HUES64 (cell line): ENCODE results near the gene LRRC2.

ENCODE experiments used
- H3K27ac ChIP-seq: 2 replicates; pipeline ENCODE4 v1.7.0; 2013; ENCODE audit warnings: low read depth, low read length, inconsistent platforms
- H3K27me3 ChIP-seq: 2 replicates; pipeline ENCODE4 v1.6.1; 2013; ENCODE audit warnings: mild to moderate bottlenecking, low read length; ENCODE audit not compliant: insufficient read depth
- H3K36me3 ChIP-seq: 2 replicates; pipeline ENCODE4 v1.6.1; 2013; ENCODE audit warnings: mild to moderate bottlenecking, low read length; ENCODE audit not compliant: insufficient read depth
- H3K4me1 ChIP-seq: 2 replicates; pipeline ENCODE4 v1.6.1; 2013; ENCODE audit warnings: mild to moderate bottlenecking, low read length, moderate library complexity; ENCODE audit not compliant: insufficient read depth
- H3K4me3 ChIP-seq: 2 replicates; pipeline ENCODE4 v1.5.1; 2013; ENCODE audit warnings: mild to moderate bottlenecking, low read length, moderate library complexity
- H3K9ac ChIP-seq: 2 replicates; pipeline ENCODE4 v1.6.1; 2013; ENCODE audit warnings: mild to moderate bottlenecking, low read depth, low read length
- H3K9me3 ChIP-seq: 2 replicates; pipeline ENCODE4 v1.6.1; 2013; ENCODE audit warnings: low read depth, low read length; ENCODE audit not compliant: insufficient read depth
- WGBS: fragments of 150-250, 120-280 bp; methylation state at CpG from one replicate; pipeline ENCODE4 v1.1.7; 2013; ENCODE audit warnings: missing lambda C conversion rate; 5-methylcytosine and 5-hydroxymethylcytosine counted together

The LRRC2 gene

DNA sequence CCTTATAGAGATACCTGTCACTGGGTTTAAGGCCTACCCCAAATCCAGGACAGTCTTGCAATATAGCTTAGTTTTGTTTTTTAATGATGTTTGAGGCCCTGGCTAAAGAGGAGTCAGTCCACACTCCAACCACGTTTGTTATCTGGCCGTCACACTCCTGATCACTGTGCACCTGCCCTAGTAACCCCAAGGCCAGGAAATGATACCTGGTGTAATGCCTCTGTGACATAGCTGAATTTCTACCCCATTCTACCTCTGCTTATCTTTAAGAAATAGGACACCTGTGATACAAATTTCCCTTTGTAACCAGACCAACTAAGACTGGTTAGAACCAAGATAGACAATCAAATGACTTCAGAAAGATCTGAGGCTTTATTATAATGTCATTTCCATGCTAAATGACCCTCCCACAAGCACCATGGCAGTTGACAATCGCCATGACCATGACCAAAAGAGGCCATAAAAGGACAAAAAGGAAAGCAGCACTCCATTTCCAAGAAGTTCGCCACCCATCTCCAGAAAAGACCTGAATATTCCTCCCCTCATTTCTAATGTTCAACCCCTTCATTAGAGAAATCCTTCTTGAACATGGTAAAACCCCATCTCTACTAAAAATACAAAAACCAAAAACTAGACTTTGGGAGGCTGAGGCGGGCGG is 73.1 kb downstream of the LRRC2 start:
- H3K4me3 ChIP-seq: no peak overlapping the region
- peaks cover 28% of the 10 kb centered on the region for H3K4me1 ChIP-seq
- H3K9ac ChIP-seq: no peak overlapping the region
- WGBS: 96% methylated on average over 6 of the region's 6 CpGs
- H3K27ac ChIP-seq: no peak overlapping the region
- 0 out of 2 replicates have a peak, but pooled peaks cover 5% of the 10 kb centered on the region for H3K9me3 ChIP-seq
- H3K27me3 ChIP-seq: 0 out of 2 replicates have a peak, but pooled peaks cover 9% of the 10 kb centered on the region
- H3K36me3 ChIP-seq: no peaks in the 10 kb centered on the region

DNA sequence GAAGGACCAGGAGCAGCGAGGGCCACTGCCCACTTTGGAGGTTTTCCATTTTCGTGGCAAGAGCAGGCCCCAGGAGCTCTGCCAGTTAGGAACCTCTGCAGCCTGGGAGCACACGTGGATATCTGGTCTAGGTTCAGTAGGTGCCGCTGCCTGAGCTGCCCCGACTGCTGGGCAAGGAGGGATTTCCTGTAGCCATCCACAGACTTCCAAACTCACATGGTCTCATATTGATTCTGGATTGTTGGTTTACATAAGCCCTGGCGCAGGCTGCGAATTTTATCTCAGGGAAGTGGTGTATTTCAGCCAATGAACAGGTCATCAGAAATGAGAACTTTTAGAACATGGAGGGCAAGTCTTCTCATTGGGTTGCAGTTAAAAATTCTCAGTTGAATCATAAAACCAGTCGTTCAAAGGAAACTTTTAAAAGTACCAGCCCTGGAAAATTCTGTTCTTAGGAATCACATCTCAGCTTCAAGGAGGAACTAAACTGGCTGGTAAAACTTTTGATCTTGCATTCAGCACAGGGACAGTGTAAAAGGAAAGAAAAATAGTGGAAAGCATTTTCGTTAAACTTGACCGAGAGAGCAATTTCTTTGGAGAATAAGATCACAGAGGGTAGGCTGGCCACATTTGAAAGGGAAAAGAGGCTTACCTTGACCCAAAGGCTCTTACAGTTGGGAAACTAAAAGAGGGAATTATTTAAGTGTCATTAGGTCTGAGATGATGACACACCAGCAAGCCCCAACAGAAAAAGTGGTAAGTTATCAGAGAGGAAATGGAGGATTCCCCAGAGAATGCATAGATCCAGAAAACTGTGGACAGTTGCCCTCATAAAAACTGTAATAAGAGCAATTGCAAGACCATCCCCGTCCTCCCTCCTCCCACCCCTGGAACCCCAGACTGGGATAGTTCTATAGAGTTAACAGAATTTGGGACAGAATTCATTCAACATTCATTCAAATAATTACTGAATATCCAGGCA is 74.7 kb downstream of the LRRC2 start:
- Histone ChIP-seq H3K4me3 (no peak overlapping the region), H3K27me3 (0 out of 2 replicates have a peak, but pooled peaks cover 9% of the 10 kb centered on the region), H3K4me1 (peaks cover 22% of the 10 kb centered on the region), H3K36me3 (no peaks in the 10 kb centered on the region), H3K9me3 (0 out of 2 replicates have a peak, but pooled peaks cover 5% of the 10 kb centered on the region), H3K9ac (no peak overlapping the region), H3K27ac (no peak overlapping the region)
- 89% methylated on average over 10 of the region's 11 CpGs for WGBS

DNA sequence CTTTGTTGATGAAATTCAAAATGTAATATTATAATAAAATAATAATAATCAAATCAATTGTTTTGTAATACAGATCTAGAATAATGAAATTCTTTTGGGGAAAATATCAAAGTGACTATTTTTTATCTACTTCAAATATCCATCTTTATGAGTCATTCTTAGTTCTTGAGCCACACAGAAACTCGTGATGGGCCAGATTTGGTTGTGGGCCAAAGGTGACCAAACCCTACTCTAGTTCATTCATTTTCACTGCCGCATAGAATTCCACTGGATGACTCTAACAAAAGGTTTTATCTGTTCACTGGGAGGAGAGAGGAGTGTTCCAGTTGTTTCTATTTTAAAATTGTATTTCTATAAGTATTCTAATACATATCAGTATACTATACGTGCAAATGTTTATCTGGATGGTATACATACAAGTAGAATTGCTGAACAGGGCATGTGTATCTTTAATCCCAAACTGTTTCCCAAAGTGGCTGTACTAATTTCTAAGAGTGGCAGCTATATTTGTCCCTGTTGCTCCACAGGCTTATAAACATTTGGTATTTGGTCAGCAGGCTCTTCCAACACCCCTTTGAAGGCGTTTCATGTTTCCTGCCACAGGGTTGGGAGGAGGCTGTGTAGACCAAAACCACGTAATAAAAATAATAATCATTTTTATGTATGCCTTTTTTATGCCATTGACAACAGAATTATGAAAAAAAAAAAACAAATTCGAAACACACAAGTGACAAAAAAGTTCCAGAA is 75.6 kb downstream of the LRRC2 start:
- Histone ChIP-seq H3K4me1 (peaks cover 15% of the 10 kb centered on the region), H3K36me3 (no peaks in the 10 kb centered on the region), H3K9ac (no peak overlapping the region), H3K4me3 (no peak overlapping the region), H3K27me3 (0 out of 2 replicates have a peak, but pooled peaks cover 9% of the 10 kb centered on the region), H3K27ac (no peak overlapping the region), H3K9me3 (0 out of 2 replicates have a peak, but pooled peaks cover 5% of the 10 kb centered on the region)
- WGBS: 83% methylated on average over 5 of the region's 6 CpGs

DNA sequence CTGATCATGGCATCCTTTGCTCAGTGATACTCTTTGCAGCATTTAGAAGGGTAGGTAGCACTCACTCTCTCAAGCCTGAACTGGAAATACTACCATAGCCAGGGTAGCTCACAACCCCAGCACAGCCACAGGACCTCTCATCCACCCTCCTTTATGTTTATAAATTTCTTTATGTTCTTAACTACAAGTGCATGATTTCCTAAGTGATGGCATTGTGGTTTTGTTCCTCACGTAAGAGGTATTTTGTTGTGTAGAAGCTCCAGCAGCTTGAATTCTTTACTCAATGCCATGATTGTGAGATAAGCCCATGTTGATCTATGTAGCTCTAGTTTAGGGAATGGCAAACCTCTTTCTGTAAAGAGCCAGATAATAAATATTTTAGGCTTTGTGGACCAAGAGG is 76.2 kb downstream of the LRRC2 start:
- Histone ChIP-seq H3K9ac (no peak overlapping the region), H3K27ac (no peak overlapping the region)

DNA sequence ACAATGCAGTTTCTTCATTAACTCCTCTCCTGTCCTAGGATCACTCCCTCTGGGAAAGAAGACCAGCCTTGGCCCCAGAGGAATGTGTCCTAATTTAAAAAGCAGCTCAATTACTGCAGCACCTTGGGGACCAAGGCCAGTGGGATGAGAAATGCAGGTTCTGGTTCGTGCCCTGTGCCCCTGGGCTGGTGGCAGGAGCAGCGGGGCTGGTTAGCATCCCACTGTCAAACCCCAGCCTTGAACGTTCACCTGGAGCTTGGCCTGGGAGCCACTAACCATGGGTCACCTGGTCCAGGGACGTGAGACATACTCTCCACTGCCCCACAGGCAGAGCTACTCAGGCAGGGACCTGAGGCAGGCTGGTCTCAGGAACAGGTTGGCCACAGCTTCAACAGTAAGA is 76.7 kb downstream of the LRRC2 start:
- H3K36me3 ChIP-seq: no peaks in the 10 kb centered on the region
- 88% methylated on average over 4 of the region's 4 CpGs for WGBS
- H3K9ac ChIP-seq: no peak overlapping the region
- peaks cover 15% of the 10 kb centered on the region for H3K4me1 ChIP-seq
- no peak overlapping the region for H3K27ac ChIP-seq
- H3K27me3 ChIP-seq: 0 out of 2 replicates have a peak, but pooled peaks cover 9% of the 10 kb centered on the region
- 0 out of 2 replicates have a peak, but pooled peaks cover 5% of the 10 kb centered on the region for H3K9me3 ChIP-seq
- no peak overlapping the region for H3K4me3 ChIP-seq

More for the DNA sequence above, 76.2 kb downstream of the LRRC2 start:
- Histone ChIP-seq H3K9me3 (0 out of 2 replicates have a peak, but pooled peaks cover 5% of the 10 kb centered on the region), H3K4me3 (no peak overlapping the region), H3K27me3 (0 out of 2 replicates have a peak, but pooled peaks cover 9% of the 10 kb centered on the region), H3K36me3 (no peaks in the 10 kb centered on the region), H3K4me1 (peaks cover 15% of the 10 kb centered on the region)
- WGBS: 95% methylated on average over 1 of the region's 1 CpG

DNA sequence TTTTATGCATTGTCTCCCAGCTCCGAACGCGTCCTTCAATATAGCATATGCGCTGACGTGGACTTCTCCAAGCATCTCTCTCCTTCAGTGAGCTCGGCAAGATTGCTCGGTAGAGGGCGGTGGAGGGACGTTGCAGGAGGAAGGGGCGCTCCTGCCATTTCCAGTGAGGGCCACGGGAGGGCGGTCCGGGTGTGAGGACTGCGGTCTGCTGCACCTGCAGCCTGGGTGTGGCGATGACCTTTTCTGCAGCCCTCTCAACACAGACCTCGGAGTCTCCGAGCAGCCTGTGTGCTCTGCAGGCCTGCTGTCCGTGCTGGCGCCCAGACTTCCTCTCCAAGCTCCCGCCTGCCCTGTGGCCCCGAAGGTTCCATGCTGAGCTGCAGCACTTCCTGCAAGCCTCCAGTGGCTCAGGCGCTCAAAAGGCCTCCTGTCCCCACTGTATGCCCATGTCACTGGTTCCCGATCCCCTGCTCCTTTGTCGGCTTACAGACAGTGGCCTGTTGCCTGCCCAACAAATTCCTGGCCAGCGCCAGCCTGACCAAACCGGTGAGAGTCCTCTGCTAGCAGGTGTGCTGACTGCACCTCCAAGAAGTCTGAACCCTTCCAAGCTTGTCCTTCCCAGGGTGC is 77.3 kb downstream of the LRRC2 start:
- no peak overlapping the region for H3K4me3 ChIP-seq
- H3K27ac ChIP-seq: no peak overlapping the region
- H3K9me3 ChIP-seq: 0 out of 2 replicates have a peak, but pooled peaks cover 5% of the 10 kb centered on the region
- H3K36me3 ChIP-seq: no peaks in the 10 kb centered on the region
- WGBS: 17% methylated on average over 26 of the region's 26 CpGs
- H3K27me3 ChIP-seq: 0 out of 2 replicates have a peak, but pooled peaks cover 9% of the 10 kb centered on the region
- H3K9ac ChIP-seq: no peak overlapping the region
- H3K4me1 ChIP-seq: peaks cover 15% of the 10 kb centered on the region

DNA sequence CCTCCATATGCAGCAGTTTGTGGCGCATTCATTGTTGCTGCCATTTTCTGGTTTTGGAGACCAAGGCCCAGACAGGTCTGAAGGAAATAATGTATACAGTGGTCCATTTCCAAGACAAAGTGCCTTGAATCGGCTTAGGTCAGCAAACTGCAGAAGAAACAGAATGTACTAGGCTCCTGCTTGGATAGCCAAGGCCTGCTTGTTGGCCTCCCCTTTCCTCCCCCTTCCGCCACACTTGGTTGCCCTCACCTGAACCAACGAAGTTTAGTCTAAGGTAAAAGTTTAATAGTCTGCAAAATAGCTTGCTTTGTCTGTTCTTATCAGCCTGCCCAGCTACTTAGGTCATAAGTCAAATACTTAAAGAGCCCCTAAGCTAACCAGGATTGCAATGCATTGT is 80.3 kb downstream of the LRRC2 start:
- no peaks in the 10 kb centered on the region for H3K9me3 ChIP-seq
- no peak overlapping the region for H3K4me3 ChIP-seq
- 97% methylated on average over 4 of the region's 4 CpGs for WGBS
- no peak overlapping the region for H3K9ac ChIP-seq
- H3K27ac ChIP-seq: no peak overlapping the region
- no peaks in the 10 kb centered on the region for H3K36me3 ChIP-seq
- 0 out of 2 replicates have a peak, but pooled peaks cover 9% of the 10 kb centered on the region for H3K27me3 ChIP-seq
- peaks cover 8% of the 10 kb centered on the region for H3K4me1 ChIP-seq

DNA sequence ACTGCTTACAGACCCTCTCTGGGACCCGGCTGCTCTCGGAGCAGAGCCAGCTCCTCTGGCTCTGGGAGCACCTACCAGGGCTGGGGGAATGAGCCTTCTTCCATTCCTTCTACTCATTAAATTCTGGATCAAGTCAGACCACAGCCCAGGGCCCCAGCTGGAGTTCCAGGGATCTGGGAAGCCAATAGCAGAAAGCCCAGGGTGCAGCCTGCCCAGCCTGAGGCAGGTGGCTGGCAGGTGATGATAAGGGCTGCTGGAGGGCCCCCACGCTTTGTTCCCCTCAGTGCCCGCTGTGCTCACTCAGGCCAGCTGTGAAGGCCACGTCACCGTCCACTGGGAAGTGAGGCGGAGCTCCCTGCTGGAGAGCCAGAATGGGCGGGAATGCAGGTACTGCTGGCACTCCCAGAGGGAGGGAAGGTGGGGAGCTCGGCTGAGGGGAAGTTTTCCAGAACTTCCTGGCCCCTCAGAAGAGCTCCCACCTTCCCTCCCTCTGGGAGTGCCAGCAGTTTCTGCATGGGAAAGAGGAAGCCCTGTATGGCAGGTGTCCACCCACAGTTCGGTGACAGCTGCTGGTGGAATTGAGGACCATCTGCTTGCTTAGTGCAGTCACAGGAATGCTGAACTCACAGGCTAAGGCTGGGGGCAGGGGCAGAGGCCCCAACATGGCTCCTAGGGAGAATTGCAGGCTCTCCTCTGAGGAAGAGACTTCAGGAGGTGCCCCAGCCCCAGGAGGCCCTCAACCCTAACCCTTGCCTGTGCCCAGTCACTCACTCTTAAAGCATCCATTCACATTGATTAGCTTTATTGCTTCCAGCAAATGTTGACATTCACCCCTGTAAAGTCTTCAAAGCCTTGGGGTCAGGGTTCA is 81.0 kb downstream of the LRRC2 start:
- Histone ChIP-seq H3K4me1 (peaks cover 8% of the 10 kb centered on the region), H3K9ac (no peak overlapping the region), H3K9me3 (no peaks in the 10 kb centered on the region), H3K36me3 (no peaks in the 10 kb centered on the region), H3K27ac (no peak overlapping the region), H3K4me3 (no peak overlapping the region), H3K27me3 (0 out of 2 replicates have a peak, but pooled peaks cover 9% of the 10 kb centered on the region)
- 50% methylated on average over 10 of the region's 10 CpGs for WGBS

DNA sequence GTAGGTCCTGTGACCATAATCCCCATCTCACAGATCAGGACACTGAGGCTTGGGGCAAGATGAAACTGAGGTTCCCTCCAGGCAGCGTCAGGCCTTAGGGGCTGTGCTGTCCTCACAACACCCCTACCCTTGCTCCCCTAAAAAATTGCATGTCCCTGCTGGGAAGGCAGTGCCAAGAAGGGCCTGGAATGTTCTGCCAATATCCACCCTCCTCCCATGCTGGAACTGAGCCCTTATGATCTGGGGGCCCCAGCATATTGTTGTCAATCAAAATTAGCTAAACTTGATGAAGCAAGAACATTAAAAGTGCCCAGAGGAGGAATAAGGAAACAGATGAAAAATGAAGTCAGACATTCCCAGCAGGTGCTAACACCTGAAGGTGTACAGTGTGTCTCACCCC is 81.7 kb downstream of the LRRC2 start:
- H3K4me3 ChIP-seq: no peak overlapping the region
- H3K4me1 ChIP-seq: peaks cover 5% of the 10 kb centered on the region
- no peaks in the 10 kb centered on the region for H3K9me3 ChIP-seq
- WGBS: 88% methylated on average over 1 of the region's 1 CpG
- H3K36me3 ChIP-seq: no peaks in the 10 kb centered on the region
- H3K27ac ChIP-seq: no peak overlapping the region
- 0 out of 2 replicates have a peak, but pooled peaks cover 4% of the 10 kb centered on the region for H3K27me3 ChIP-seq
- H3K9ac ChIP-seq: no peak overlapping the region

DNA sequence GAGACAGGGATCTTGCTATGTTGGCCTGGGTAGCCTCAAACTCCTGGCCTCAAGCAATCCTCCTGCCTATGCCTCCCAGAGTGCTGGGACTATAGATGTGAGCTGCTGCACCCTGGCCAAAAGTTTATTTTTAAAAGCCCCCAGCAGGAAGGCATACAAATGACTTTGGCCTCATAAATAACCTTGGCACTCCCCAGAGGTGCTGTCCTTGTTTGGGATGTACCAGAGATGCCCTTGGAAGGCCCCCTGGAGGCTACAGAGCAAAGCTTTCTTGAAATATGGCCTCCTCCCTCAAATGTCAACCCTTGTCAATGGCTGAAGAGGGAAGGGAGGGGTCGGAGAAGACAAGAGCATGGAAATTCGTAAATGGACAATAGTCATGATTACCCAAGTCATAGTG is 82.3 kb downstream of the LRRC2 start:
- WGBS: 82% methylated on average over 2 of the region's 2 CpGs
- Histone ChIP-seq H3K36me3 (no peaks in the 10 kb centered on the region), H3K9ac (no peak overlapping the region), H3K27ac (no peak overlapping the region), H3K27me3 (no peaks in the 10 kb centered on the region), H3K4me1 (no peaks in the 10 kb centered on the region), H3K9me3 (no peaks in the 10 kb centered on the region), H3K4me3 (no peak overlapping the region)
